Cardiac fibroblast (primary cell): ENCODE data around the gene RREB1.

Experiments
- DNase-seq, 2 donors: peaks; one replicate each; pipeline versions ENCODE4 v3.0.0 to v3.0.0-alpha.2; 2010; ENCODE audit warnings: low read depth in 2 of 2
- H3K4me3 ChIP-seq, 2 donors: replicated peaks in 1 of 2; 1 replicate in 1 of 2; 2 replicates in 1 of 2; pipeline ENCODE4 v1.5.1; 2011; ENCODE audit warnings: low read depth in 2 of 2, low read length in 2 of 2, mild to moderate bottlenecking in 2 of 2, moderate library complexity in 1 of 2
- CTCF ChIP-seq: IDR thresholded peaks from one replicate; pipeline ENCODE4 v1.5.1; 2011; ENCODE audit warnings: low read depth, mild to moderate bottlenecking, low read length, inconsistent platforms

The RREB1 gene

DNA sequence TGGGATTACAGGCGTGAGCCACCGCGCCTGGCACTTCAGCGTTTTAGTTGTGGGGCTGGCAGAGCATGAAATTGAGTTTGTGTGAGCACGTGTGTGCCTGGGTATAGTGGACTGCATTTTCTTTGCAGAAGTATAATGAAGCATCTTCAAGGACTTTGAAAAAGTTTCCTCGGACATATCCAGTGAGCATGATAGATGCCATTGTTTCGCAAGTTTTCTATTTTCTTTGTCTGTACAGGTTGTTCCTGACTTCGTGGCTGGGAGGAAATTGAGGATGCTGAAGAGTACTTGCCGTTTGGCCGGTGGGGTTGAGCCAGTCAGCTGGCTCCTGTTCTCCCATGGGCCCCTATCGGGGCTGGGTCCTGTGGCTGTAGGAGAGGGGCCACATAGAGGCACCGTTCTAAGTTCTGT is 55.9 kb downstream of the RREB1 start:
- H3K4me3 ChIP-seq, result no peak overlapping the region
- DNase-seq, result peak in 1 of 2 donors; percentile 33
- no peak for TF ChIP-seq CTCF

DNA sequence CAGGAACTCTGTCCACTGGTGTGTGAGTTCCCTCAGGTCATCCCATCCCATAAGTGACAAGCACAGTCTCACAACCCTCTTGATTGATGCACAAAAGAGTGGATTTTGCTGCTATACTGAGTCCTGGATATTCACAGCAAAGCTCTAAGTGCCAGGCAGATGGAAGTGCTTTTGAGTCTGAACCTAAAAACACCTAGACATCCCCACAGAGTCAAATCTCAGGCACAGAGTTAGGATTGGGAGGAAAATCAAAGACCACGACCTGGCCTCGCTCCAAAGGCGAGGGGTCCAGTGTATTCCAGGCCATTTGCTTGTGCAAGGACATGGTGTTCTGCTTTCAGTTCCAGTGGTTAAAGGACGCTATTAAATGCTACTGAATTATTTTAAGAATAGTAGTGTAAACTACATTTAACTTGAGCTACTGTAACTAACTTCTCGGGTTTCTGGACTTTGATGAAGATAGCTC is 56.8 kb downstream of the RREB1 start:
- no peak for DNase-seq
- TF ChIP-seq CTCF, result no peak
- H3K4me3 ChIP-seq, result no peak overlapping the region

- H3K4me3 ChIP-seq, result no peak overlapping the region
- peak in 1 of 2 donors; percentile 75 for DNase-seq
- no peak for TF ChIP-seq CTCF
Observed at GRCh38 chr6:7165002-7165889, 57.5 kb downstream of the RREB1 start.

GRCh38 chr6:7165890-7166267 is 58.1 kb downstream of the RREB1 start:
- DNase-seq, result no peak
- no peak for TF ChIP-seq CTCF
- no peak overlapping the region for H3K4me3 ChIP-seq

DNA sequence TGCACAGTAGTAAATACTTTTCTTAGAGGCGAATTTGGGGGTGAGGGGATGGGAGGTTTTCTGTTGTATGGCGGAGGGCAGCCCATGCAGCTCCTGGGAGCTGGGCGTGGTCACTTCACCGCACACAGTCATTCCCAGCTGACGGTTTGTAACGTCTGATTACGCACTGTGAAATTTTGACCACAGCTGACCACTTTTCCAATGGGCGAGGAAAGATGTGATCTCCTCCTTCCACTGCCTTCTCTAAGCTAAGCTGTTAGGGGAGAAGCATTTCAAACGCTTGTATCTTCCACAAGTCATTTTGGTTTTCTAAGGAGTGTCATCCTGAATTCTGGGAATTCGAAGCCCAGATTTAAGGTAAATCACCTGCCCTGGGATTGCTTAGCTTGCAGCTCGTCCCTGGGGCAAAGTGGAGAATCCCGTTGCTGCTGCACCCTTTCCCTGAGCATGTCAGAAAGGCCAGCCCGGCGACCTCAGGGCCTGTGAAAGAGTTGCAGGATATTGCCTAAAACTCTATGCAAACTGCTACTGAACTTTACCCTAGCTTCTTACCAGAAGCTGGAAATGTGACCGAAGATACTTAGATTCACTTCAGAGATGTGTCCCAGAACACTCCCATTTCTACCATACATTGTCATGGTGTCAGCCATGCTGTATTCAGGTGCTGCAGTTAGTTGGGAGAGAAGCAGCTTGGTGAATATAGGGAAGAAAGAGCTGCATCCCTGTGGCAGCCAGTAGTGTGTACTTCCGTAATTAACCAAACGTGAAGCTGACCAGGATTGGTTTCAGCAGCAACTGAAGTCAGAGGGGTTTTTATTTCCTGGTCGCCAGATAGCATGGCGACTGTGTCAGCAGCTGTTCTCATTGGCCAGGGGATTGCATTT is 58.9 kb downstream of the RREB1 start:
- peak; percentile 34 to 59 for DNase-seq
- TF ChIP-seq CTCF, result no peak
- H3K4me3 ChIP-seq, result no peak overlapping the region

GRCh38 chr6:7169296-7169721 is 61.5 kb downstream of the RREB1 start:
- no peak overlapping the region for H3K4me3 ChIP-seq
- DNase-seq, result peak; percentile 37 to 42
- TF ChIP-seq CTCF, result no peak
